T-helper 1 cell (primary cell): Measurements from ENCODE around the gene CYP2C18.
"Not testable (repeated sequence)": the region's sequence is repeated elsewhere in the genome, so short reads cannot be mapped to it uniquely, and the experiment has no call there.

Experiments used
- DNase-seq, 5 donors: peaks; one replicate each; pipeline ENCODE4 v3.0.0-alpha.2; 2012 to 2020
- total RNA-seq, 4 donors: gene quantifications; one replicate each; lab custom pipeline; 2026; lab: John Stamatoyannopoulos, UW

The CYP2C18 gene
- 0 reads per million in 4 donors for total RNA-seq

DNA sequence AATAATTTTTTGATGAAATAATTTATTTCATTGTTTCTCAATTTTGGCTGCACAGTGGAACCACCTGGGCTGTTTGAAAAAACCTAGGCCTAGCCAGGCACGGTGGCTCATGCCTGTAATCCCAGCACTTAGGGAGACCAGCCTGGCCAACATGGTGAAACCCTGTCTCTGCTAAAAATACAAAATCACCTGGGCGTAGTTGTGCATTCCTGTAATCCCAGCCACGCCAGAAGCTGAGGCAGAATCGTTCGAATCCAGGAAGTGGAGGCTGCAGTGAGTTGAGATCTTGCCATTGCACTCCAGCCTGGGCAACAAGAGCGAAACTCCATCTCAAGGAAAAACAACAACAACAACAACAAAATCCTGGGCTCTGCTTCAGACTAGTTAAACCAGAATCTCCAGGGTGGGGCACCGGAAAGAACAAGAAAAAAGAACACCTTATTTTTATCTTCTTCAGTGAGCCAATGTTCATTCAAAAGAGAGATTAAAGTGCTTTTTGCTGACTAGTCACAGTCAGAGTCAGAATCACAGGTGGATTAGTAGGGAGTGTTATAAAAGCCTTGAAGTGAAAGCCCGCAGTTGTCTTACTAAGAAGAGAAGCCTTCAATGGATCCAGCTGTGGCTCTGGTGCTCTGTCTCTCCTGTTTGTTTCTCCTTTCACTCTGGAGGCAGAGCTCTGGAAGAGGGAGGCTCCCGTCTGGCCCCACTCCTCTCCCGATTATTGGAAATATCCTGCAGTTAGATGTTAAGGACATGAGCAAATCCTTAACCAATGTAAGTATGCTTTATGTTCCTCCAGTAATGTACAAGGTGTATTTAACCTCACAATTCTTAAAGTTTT lies at the start of gene CYP2C18:
Gene CYP2C18 (plus strand): TSS at position 516 of the 841 bp plus-strand sequence. CDS start 91 bp downstream, at position 607.
- no peak for DNase-seq

DNA sequence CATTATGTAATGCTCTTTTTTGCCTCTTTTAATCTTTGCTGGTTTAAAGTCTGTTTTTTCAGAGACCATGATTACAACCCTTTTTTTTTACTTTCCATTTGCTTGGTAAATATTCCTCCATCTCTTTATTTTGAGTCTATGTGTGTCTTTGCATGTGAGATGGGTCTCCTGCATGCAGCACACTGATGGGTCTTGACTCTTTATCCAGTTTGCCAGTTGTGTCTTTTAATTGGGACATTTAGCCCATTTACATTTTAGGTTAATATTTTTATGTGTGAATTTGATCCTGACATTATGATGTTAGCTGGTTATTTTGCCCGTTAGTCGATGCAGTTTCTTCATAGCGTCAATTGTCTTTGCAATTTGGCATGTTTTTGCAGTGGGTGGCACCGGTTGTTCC lies 45.4 kb upstream of the CYP2C18 start:
- DNase-seq: not testable (repeated sequence)

DNA sequence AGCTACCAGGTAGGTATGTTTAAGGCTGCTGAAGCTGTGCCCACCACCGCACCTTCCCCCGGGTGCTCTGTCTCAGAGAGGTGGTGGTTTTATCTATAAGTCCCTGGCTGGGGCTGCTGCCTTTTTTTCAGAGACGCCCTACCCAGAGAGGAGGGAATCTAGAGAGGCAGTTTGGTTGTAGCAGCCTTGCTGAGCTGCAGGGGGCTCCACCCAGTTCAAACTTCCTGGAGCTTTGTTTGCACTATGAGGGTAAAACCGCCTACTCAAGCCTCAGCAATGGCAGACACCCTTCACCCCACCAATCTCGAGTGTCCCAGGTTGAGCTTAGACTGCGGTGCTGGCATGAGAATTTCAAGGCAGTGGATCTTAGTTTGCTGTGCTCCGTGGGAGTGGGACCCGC lies 43.6 kb upstream of the CYP2C18 start:
- DNase-seq: no peak

DNA sequence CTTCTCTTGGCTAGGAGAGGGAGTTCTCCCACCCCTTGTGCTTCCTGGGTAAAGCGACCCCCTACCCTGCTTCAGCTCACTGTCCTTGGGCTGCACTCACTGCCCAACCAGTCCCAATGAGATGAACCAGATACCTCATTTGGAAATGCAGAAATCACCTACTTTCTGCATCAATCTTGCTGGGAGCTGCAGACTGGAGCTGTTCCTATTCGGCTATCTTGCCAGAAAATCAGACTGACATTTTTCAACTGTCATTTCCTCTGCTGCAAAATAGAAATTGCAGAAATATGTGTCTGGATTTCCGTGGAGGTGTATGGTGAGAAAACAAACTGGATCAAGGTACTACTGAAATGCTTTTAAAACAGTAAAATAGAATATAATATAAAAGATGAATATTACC lies 43.0 kb upstream of the CYP2C18 start:
- DNase-seq: no peak

GRCh38 chr10:94641480-94641879 lies 42.0 kb upstream of the CYP2C18 start:
- DNase-seq: no peak

DNA sequence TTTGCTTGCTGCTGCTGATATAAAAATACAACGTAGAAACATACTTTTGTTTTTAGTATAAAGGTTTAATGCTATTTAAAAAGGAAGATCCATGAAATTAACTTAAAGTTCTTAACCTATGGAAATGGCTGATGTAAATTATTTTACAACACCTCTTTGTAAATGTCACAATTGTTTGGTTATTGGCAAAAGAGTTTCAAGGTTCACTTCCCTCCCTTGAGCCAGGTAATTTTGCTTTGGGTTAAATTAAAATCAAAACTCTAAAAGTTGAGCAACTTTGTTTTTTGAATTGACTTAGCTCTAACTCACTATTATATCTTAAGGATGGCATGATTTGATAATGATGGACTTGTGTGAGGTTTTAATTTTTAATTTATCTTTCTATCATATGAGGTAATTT lies 39.2 kb upstream of the CYP2C18 start:
- DNase-seq: no peak

- no peak for DNase-seq
Measured at GRCh38 chr10:94645285-94645684, 38.2 kb upstream of the CYP2C18 start.

DNA sequence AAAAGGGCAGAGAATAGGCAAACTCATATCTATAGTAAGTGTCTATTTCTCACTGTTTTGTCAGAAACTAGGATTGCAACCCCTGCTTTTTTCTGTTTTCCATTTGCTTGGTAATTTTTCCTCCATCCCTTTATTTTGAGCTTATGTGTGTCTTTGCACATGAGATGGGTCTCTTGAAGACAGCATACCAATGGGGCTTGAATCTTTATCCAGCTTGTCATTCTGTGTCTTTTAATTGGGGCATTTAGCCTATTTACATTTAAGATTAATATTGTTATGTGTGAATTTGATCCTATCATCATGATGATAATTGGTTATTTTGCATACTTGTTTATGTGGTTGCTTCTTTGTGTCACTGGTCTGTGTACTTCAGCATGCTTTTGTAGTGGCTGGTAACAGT lies 28.3 kb upstream of the CYP2C18 start:
- DNase-seq: not testable (repeated sequence)

GRCh38 chr10:94663061-94663460 lies 20.5 kb upstream of the CYP2C18 start:
- not testable (repeated sequence) for DNase-seq

DNA sequence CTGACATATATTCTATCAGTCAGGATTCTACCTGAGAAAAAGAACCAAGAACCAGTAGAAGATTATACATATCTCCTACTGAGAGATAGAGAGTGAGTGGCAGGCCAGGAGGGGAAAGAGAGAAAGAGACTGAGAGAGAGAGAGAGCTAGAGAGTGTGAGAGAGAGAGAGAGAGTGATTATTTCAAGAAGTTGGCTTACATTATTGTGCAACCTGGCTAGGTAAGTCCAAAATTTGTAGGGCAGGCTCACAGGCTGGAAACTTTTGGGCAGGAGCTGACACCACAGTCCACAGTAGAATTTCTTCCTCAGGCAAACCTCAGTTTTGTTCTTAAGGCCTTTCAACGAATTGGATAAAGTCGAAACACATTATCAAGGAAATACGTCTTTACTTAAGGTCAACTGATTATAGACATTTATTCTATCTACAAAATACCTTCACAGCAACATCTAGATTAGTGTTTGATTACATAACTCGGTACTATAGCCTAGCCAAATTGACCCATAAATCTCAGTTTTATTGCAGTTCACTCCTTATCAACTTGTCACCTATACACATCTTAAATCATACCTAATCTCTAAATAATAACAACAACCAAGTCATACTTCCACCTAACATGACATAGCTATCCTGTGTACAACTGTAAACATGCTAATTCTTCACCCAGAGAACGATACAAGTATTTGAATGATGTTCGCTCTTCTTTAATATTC lies 17.0 kb upstream of the CYP2C18 start:
- DNase-seq: no peak

DNA sequence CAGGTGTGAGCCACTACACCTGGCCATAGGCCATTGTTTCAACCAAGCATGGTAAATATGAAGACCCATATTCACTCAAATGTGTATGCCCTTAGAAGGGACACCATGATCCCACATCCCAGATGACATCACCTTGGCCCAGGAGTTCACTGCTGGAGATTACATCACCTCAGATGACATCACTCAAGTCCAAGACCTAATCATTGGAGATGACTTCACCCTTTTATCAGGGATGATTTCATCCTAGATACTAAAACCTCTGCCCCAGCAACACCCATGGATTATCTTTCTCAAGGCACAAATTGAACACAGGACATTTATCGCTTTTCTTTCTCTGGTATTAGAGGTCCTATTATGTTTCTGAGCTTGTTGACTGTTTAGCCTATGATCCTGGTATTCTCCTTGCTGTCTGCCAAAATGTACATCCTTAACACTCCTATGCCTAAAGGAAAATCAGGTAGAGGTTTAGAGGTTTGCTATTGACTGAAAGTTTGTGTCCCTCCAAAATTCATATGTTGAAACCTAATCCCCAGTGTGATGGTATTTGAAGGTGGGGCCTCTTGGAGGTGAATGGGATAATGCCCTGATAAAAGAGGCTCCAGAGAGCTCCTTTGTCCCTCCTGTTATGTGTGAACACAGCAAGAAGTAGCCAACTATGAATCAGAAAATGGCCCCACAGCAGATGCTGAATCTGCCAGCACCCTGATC lies 9.8 kb upstream of the CYP2C18 start:
- DNase-seq: no peak

DNA sequence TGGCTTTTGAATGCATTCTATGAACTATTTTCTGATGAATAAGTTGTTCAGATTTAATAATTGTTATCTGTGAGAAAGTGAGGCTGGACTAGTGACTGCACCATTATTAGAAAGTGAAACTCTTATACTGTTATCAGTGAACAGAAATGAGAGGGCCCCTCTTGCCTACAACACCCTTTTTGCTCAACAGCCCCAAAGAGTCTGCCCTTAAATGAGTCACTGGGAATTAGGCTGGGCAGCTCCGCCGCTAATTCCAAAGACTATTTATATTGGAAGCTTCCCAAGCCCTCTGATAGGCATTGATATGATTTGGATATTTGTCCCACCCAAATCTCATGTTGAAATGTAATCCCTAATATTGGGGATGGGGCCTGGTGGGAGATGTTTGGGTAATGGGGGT lies 7.0 kb upstream of the CYP2C18 start:
- no peak for DNase-seq

DNA sequence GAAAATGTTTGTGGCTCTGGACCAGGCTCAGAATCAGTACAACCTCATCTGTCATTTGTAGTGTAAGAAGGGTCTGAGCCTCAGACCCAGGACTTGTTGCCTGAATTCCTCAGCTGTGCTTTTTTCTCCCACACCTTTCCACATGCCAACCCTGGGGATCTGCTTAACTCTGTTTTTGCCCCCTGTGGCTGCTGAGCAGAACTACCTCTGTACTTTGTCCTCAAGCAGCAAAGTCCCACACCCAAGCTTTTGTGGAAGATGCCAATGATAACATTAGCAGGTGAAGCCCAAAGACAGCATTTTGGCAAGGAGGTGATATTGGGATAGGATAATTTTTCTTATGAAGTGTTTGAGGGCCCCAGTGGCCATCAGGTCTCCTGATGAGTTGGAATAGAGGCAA lies 5.8 kb upstream of the CYP2C18 start:
- no peak for DNase-seq

- no peak for DNase-seq
Measured at GRCh38 chr10:94678475-94678874, 5.1 kb upstream of the CYP2C18 start.

DNA sequence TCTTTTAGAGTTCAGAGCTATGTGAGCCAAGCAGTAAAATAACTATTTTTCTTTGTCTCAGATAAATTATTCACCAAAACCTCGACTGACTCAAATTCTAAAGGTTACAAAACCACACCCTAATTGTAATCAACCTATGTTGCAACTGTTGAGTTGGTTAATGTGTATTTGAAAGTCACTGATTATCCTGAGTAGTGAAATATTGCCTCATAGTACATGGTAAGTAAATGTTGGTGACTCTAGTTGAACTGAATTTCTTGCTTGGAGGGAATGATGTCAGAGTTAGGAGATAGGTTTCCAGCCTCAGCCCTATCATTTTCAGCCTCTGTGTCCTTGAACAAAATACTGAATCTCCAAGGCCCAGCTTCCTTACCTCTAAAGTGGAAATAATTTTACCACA lies 3.0 kb upstream of the CYP2C18 start:
- DNase-seq: no peak

DNA sequence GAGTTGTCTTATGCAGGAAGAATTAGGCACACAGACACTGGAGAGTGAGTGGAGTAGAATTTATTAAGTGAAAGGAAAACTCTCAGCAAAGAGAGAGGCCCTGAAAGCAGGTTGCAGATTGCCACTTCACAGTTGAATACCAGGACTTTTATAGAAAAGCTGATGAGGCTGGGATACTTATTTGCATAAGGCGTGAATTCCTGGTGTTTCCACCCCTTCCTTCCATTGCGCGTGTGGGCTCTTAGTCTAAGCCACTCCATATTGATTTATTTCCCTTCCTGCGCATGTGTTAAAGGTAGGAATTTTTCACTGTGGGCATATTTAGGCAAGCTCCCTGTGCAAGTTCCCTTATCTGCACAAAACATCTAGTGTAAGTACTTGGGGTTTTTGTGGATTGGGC lies 893 bp upstream of the CYP2C18 start:
- not testable (repeated sequence) for DNase-seq

DNA sequence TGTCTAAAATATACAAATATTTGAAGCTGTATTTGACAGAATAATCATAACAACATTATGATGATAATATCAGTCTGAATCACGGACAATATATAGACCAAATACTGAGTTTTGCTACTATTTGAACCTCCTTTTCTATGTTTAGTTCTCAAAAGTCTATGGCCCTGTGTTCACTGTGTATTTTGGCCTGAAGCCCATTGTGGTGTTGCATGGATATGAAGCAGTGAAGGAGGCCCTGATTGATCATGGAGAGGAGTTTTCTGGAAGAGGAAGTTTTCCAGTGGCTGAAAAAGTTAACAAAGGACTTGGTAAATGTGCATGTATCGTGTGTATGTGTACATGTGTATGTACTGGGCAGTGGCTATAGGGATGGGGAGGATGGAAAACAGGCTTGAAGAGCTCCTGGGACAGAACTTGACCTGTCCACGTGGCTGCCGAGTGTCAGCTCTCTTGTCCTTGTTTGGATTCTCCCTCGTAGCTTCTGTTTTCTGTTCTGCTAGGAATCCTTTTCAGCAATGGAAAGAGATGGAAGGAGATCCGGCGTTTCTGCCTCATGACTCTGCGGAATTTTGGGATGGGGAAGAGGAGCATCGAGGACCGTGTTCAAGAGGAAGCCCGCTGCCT lies 4.2 kb downstream of the CYP2C18 start:
- DNase-seq: no peak

GRCh38 chr10:94706089-94706488 lies 22.6 kb downstream of the CYP2C18 start:
- no peak for DNase-seq

DNA sequence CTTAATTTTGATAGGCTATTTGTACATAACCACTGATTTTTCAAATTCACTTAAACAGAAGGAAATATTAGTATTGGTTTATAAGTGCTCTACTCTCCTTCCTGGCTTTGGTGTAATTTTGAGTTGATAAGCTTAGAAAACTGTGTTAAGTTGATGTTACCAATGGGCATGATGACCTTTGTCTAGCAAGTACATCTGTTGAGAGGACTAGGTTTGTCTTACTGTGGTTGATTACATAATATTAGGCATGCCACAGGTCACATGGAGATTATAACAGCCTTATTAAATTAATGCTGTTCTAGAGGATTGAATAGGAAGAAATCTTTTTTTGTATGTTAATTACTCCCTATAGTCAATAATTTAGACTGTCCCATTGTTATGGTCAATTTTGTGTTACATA lies 27.0 kb downstream of the CYP2C18 start:
- no peak for DNase-seq

GRCh38 chr10:94725871-94726270 lies 42.3 kb downstream of the CYP2C18 start:
- DNase-seq: no peak

- DNase-seq: no peak
Measured at GRCh38 chr10:94735197-94735596, 51.7 kb downstream of the CYP2C18 start.

DNA sequence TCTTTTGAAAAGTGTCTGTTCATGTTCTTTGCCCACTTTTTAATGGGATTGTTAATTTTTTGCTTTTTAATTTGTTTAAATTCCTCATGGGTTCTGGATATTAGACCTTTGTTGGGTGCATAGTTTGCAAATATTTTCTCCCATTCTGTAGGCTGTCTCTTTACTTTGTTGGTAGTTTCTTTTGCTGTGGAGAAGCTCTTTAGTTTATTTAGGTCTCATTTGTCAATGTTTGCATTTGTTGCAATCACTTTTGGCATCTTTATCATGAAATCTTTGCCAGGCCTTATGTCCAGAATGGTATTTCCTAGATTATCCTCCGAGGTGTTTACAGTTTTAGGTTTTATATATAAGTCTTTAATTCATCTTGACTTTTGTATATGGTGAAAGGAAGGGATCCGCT lies 55.1 kb downstream of the CYP2C18 start:
- no peak for DNase-seq

DNA sequence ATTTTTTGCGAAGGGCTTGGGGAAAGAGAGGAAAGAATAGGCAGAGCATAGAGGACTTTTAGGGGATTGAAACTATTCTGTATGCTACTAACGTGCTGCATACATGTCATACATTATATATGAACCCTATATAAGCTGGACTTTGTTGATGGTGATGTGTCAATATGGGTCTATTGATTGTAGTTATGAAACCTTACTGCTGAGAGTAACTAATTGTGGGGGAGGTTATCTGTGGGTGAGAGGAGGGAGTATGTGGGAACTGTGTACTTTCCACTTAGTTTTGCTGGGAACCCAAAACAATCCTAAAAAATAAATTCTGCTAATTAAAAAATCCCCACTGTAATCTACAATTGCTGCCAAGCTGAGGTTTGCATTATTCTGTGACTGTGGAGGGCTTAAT lies 63.6 kb downstream of the CYP2C18 start:
- DNase-seq: no peak
